Muscle of back (tissue), 11 donors: ENCODE data around the gene SPRED2. TPM values are rescaled to one million over a fixed set of nuclear protein-coding genes. Genes with fewer than 3 reads are reported as not detected.
A peak's percentile ranks its signal among the peaks of the same experiment; 100 is the strongest.

Experiments used
- DNase-seq, 3 donors: peaks; one replicate each; pipeline versions ENCODE4 v3.0.0 to v3.0.0-alpha.2; 2013
- polyA plus RNA-seq, 10 donors: library from polyadenylated mRNA; unstranded; fragments of 120-200 nt; gene quantifications; one replicate each; pipeline ENCODE4 v1.2.1, GENCODE V29; 2013; ENCODE audit not compliant: insufficient read length in 10 of 10

Gene SPRED2
- polyA plus RNA-seq, 10 donors: 30.1 to 44.1 (median 35.3) TPM

DNA sequence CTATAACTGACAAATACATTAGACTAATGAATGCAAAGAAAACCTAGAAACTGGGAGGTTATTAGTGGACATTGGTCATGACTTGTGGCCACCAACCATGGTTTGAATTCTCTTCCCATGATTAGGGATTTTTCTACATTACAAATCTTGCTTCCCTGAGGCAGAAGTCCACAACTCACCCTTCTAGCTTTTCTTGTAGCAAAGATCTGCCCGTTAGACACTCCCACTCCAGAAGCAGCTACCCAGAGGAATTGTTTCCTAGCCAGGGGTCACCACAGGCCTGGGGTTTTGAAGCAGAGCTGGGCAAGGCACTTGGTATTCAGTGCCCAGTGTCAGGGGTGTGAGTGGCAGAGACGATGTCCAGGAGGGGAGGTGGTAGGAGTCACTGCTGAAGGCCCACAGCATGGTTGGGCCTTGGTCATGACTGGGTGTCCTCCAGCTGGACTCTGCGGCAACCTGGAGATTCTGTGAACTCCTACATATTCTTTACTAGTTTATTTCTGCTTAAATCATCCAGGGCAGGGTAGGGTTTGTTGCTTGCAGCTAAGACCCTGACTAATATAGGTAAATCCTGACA is 149.8 kb downstream of the SPRED2 start:
- DNase-seq: peak in 1 of 3 donors; percentile 46

DNA sequence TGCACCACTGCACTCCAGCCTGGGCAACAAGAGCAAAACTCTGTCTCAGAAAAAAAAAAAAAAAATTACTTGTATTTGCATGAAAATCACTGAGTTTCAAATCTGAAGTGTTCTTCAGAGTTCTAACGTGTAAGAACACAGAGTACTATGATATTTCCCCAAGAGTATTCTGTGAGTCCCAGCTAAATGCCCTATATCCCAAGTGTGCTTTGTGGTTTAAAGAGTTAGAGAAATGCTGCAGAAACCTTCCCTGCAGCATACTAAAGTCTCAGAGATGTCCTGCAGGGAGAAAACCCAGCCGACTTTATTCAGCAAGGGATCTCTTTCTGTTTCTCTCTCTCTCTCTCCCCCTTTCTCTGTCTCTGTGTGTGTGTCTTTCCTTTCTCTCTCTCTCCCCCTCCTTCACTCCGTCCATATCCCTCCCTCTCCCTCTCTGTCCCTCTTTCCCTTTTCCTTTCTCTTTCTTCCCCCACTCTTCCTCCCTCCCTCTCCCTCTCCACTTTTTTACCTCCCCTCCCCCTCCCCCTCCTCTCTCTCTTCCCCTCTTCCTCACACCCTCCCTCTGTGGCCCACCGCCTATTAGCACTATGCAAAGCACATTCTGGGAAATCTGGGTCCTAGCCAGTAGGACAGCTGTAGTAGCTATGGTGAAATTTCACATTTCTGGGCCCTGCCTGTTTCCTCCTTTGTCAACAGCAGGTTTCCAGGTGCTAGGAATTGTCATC is 150.6 kb downstream of the SPRED2 start:
- DNase-seq: peak in 2 of 3 donors; percentile 76 to 92

DNA sequence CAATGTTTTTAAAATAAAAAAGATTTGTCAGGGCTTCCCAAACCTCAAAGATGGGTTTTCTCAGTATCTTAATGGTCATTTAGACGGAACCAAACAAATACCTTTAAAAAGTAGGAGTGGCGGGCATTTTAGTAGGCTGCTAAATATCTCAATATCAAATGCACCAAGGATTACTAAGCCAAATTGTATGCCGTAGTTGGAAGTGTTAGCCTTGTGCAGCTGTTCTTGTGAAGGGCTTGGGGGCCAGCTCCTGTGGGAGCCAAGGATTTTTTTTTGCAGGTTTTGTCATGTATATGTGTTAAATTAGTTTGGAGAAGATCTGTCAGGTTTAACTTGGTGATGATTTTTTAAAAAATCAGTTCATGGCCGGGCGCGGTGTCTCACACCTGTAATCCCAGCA is 152.6 kb downstream of the SPRED2 start:
- DNase-seq: peak in 1 of 3 donors; percentile 44

DNA sequence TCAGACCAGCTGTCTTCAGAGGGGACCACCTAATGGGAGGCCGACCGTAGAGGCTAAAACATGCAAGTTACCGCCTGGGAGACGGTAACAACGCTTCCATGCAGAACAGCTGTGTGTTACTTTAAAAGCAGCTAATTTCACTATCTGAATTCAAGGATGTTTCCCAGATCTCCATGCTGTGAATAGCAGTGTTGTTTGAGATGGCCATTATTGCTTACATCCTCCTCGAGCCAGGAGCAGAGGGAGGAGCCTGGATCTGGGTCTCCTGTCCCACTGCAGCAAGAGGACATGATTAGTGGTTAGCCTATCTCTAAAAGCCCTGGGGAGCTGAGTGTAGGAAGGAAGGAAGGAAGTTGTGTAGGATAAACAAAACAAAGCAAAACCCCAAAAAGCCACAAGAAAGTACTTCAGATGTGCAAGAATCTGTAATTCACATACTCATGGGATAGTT is 153.8 kb downstream of the SPRED2 start:
- DNase-seq: peak in 2 of 3 donors; percentile 55 to 83

DNA sequence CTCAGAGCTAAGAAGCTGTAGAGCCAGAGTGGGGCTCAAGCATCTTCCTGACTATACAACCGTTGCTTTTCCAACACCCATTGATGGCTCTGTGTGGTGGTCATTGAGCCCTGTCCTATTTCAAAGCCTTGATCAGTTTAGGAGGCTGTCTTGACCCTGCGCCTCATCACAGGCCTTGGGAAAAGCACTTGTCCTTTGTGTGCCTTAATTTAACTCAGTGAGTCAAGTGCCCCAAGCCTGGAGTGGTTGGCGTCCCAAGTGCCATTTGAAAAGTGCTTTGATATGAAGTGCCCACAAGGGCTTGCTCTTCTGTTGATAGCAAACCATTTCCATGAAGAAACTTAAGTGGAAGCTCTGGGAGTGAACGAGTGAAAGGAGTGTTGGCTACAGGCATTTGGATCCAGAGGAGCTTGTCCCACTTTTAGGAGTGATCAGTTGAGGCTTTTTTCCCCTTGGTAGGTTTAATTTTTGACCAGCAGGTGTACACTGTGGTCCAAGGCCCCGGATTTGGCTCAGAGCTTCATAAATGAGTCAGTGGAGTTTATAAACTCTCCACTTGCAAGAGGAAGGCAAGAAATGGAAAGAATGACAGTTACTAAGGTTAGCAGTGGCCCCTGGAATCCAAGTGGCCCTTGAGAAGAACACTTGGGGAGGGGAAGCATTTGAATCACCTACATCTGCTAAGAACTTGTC is 154.5 kb downstream of the SPRED2 start:
- DNase-seq: peak in 1 of 3 donors; percentile 28

DNA sequence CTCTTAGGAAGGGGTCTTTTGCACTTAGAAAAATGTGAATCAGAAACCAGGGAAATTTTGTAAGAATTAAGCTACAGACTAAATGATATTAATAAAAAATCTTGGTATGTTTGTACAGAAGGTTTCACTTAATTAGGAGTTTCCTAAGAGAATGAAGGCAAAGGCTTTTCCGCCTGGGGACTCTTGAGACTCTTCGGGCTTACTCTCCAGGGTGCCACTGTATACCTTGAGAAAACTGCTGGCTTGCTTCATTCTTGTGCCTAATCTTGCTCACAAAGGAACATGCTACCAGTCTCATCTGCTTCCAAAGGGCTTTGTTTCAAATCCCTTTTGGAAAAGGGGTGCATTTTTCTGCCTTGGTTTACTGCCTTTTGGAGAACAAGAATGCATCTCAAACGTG is 155.3 kb downstream of the SPRED2 start:
- no peak for DNase-seq

DNA sequence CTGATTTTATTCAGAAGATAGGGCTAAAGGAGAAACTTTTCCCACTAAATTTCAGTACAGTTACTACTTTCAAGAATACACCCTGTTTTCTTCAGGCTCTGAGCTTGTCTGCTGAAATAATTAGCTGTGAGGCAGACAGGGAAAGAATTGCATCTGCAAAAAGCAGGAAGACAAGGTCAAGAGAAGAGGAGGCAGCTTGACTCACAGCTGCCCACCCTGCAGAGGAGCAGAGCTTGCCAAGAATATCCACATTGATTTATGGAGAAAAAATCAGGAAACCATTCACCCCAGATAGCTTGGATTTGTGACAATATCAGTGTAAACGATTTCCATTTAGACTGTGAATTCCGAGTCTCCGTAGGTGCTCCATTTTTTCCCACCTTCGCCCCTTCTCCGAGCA is 155.8 kb downstream of the SPRED2 start:
- DNase-seq: peak in 2 of 3 donors; percentile 30 to 68

DNA sequence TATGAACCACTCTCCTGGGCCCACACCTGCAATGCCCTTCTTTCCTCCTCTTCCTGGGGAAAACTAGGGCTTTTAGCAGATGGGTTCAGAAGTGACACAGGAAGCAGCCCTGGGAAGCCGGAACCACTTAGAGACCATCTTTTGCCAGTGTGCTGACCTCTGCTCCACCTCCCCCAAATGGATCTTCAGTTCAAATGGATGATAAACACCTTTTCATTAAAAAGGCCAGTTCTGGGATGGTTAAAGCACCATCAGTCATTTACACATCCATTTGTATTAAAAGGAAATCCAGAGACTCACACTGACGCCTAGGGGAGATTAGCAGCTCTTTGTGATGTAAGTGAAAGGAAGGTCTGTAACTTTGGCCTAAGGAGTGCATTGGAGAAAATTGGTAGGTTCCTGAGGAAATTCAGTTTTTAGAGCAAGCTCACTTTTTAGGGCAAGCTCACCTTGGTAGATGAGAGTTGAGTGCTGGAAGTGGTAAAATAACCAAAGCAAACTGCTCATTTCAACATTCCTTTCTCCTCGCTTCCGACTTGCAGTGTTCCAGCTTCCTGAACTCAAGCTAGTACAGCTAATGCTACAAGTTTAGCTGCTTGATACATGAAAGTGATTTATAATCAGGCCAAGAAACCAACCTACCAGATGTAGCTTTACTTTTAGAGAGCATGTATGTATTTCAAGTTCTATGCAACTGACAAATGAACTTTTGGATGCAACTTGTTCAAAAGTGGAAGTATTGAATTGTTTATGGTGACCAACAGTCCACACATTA is 157.1 kb downstream of the SPRED2 start:
- no peak for DNase-seq

DNA sequence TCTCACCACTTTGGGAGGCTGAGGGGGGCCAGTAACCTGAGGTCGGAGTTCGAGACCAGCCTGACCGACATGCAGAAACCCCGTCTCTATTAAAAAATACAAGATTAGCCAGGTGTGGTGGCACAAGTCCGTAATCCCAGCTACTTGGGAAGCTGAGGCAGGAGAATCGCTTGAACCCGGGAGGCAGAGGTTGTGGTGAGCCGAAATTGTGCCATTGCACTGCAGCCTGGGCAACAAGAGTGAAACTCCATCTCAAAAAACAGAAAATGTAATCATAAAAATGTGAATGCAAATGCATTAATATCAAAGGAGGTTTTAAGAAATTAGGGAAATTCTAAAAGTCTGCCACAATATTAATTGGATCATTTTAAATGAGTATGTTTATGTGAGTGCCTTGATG is 159.1 kb downstream of the SPRED2 start:
- no peak for DNase-seq

DNA sequence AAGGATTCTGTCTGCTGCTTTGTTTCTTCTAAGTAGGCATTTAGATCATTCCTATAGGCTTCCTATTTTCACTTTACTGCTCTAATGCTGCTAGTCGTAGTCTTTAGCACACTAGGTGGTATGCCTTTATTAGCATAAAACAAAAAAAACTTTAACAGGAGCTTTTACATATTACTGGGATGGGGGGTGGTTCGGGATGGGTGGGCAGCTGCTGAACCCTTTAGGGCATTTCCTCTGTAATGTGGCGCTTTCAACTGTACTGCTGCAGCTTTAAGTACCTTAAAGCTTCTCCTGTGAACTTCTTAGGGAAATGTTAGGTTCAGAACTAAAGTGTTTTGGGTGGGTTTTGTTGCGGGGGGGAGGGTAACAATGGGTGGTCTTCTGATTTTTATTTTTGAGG is 163.4 kb downstream of the SPRED2 start:
- DNase-seq: no peak

DNA sequence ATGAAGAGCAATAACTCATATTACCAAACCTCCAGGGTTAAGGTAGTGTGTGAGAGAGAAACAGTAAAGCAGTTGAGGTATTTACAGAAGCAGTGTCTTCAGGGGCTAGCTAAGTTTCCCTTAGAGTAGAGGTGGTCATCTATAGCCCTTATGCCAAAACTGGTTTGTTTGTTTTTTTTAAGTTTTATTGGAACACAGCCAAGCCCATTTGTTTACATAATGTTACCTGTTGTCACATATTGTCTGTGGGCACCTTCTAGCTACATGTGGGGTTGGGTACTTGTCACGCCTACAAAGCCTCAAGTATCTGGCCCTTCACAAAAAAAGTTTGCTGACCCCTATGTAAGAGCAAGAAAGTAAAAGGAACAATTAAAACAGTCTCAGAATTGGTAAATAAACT is 165.4 kb downstream of the SPRED2 start:
- no peak for DNase-seq

DNA sequence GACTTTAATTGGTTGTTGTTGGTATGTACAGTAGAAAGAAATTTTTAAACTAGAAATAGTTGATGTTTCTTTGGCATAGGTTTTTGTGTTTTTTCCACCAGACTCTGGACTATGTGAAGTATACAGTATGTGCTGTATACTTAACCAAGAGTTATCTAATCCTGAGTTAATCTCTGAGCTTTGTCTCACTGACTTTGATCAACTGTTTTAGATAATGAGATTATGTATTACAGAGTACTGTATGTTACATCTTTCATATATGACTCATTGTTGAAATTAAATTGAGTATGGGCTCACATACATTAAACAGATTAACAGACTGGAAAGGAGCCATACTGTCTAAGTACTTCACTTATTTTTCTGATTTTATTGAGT is 166.7 kb downstream of the SPRED2 start:
- DNase-seq: no peak

DNA sequence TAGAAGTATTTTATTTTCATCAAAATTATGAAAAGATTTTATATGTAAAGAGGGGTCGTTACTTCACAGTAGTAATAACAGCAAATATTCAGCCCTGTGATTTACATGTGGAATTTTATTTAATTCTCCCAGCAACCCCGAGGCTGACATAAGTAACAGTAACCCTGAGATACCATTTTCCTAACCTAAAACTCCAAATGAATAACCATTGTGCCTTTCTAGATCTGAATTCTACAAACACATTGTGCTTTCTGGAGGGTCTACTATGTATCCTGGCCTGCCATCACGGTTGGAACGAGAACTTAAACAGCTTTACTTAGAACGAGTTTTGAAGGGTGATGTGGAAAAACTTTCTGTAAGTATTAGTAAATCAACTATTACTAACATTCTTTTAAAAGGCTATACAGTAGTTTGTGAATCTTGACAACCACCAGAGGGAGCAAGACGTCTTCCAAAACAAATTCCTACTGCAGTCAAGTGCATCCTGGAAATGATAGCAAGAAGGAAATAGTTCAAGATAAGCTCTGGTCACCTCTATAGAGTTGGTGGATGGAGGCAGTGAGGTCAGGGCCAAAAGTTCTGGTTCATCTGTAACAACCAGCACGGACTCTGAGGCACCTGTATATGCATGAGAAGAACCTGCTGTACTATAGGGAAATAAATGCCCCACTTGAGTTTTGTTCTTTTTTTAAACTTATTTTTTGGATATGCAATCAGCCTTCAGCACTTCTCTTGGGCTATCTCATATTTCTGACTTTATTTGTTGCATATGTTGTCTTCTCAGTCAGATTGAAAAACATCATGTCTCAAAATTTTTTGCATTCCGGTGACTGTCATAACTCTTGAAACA is 167.4 kb downstream of the SPRED2 start:
- DNase-seq: peak; percentile 78 to 90 (median 82)

DNA sequence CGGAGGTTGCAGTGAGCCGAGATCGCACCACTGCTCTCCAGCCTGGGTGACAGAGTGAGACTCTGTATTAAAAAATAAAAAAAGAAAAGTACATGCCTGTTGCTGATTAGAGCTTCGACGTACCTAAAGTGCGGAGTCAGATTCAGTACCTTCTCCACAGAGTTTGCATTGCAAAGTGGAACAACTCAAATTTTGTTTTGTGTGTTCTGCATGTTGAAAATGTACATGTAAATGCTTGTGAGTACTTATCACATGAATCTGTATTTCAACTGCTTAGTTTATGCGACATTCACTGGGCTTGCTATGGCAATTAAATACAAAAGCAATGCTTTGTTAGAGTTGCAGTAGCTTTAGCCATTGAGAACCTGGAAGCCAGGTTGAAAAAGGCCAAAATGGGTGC is 168.4 kb downstream of the SPRED2 start:
- no peak for DNase-seq

DNA sequence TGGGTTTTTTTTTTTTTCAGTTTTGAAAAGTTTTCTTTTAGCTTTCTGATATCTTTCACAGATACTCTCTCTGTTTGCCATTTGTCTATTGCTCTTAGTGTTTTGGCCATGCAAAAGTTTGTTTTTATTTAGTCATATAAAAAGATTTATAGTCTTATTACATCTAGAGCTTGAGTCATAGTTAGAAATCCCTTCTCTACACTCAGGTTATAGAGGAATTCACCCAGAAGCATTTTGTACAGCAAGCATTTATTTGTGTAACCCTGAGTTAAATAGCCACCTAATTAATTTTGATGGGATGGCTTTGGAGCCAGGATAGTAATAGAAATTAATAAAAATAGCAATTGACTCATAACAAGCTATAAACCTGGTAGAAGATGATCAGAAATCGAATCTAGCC is 169.1 kb downstream of the SPRED2 start:
- no peak for DNase-seq

DNA sequence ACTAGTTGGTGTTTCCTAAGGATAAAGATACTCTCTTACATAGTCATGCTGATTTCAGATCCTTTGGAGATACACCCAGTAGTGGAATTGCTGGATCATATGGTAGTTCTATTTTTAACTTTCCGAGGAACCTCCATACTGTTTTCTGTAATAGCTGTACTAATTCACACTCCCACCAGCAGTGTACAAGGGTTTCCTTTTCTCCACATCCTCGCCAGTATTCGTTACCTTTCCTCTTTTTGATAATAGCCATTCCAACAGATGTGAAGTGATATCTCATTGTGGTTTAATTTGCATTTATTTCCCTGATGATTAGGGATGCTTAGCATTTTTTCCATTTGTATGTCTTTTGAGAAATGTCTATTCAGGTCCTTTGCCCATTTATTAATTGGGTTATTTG is 170.7 kb downstream of the SPRED2 start:
- DNase-seq: no peak

Other genes with a start within 250 kb of the SPRED2 start
- gene ACTR2, start 204.8 kb downstream of the SPRED2 start, polyA plus RNA-seq: 100 to 1,000 TPM; 112 to 163 (median 132) TPM